ENCODE results near the gene TMEM150A. TPM values are rescaled to one million over a fixed set of nuclear protein-coding genes. Genes with fewer than 3 reads are reported as not detected.

TMEM150A gene
- total RNA-seq, 1 donor from 2014 or later = 15.0 TPM

DNA sequence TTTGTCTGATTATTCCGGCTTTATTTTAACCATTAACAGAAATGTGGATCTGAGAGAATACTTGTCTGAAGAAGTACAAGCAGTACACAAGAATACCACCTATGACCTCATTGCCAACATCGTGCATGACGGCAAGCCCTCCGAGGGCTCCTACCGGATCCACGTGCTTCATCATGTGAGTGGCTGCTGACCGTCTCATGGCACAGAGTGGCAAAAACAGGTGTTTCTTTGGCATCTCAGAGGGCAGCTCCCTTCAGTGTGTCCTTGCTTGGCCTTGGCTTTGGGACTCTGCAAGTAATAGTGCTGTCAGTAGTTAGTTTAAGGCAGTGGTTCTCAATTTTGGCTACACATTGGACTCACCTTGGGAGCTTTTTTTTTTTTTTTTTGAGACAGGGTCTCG is 42.4 kb upstream of the TMEM150A start:
- TF ChIP-seq, protein P1, sequence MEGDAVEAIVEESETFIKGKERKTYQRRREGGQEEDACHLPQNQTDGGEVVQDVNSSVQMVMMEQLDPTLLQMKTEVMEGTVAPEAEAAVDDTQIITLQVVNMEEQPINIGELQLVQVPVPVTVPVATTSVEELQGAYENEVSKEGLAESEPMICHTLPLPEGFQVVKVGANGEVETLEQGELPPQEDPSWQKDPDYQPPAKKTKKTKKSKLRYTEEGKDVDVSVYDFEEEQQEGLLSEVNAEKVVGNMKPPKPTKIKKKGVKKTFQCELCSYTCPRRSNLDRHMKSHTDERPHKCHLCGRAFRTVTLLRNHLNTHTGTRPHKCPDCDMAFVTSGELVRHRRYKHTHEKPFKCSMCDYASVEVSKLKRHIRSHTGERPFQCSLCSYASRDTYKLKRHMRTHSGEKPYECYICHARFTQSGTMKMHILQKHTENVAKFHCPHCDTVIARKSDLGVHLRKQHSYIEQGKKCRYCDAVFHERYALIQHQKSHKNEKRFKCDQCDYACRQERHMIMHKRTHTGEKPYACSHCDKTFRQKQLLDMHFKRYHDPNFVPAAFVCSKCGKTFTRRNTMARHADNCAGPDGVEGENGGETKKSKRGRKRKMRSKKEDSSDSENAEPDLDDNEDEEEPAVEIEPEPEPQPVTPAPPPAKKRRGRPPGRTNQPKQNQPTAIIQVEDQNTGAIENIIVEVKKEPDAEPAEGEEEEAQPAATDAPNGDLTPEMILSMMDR (IDR thresholded peaks at IDR 0.05) = no peak
- ATAC-seq (ENCODE audit: low read depth) (no peak), DNase-seq (no peak)
- Mint-ChIP-seq H3K36me3 (ENCODE audit: low read depth) (peaks cover 94% of the 10 kb centered on the region), H3K4me1 (peaks cover 24% of the 10 kb centered on the region), H3K4me3 (no peak overlapping the region), H3K27ac (no peak overlapping the region), H3K9me3 (no peaks in the 10 kb centered on the region), H3K27me3 (no peaks in the 10 kb centered on the region)
- intact Hi-C loops (cut with micrococcal nuclease) = no loop called here
- CTCF ChIA-PET = interaction anchor here (1.9 kb wide), 1 partner anchor 8 kb away, joined by 12 read pairs; no protein-coding TSS in a partner anchor
- POLR2A ChIA-PET = no interaction called here

- ChIA-PET POLR2A (interaction anchor here (0.7 kb wide), 2 partner anchors 19 to 94 kb away, joined by 3 to 4 read pairs; no protein-coding TSS in a partner anchor), CTCF (no interaction called here)
- no peaks in the 10 kb centered on the region for H3K27me3 Mint-ChIP-seq
- peaks cover 92% of the 10 kb centered on the region for H3K36me3 Mint-ChIP-seq (ENCODE audit: low read depth)
- DNase-seq = no peak
- peaks cover 8% of the 10 kb centered on the region for H3K4me1 Mint-ChIP-seq
- intact Hi-C loops (cut with micrococcal nuclease) = no loop called here
- TF ChIP-seq, protein P1 (IDR thresholded peaks at IDR 0.05) = no peak
- H3K4me3 Mint-ChIP-seq = no peak overlapping the region
- no peak for ATAC-seq (ENCODE audit: low read depth)
- H3K27ac Mint-ChIP-seq = no peak overlapping the region
- H3K9me3 Mint-ChIP-seq = no peaks in the 10 kb centered on the region
Observed at GRCh38 chr2:85642725-85643124, 40.2 kb upstream of the TMEM150A start.

- POLR2A ChIA-PET = no interaction called here
- intact Hi-C loops (cut with micrococcal nuclease) = loop anchor here (5.0 kb wide), 1 partner anchor 42 kb away; no protein-coding TSS in a partner anchor
- Mint-ChIP-seq H3K27ac (no peak overlapping the region), H3K9me3 (no peaks in the 10 kb centered on the region), H3K27me3 (no peaks in the 10 kb centered on the region), H3K4me1 (peaks cover 5% of the 10 kb centered on the region), H3K4me3 (no peak overlapping the region), H3K36me3 (ENCODE audit: low read depth) (peaks cover 86% of the 10 kb centered on the region)
- TF ChIP-seq, protein P1 (IDR thresholded peaks at IDR 0.05) = no peak
- no peak for DNase-seq
- CTCF ChIA-PET = interaction anchor here (0.7 to 6.2 kb wide), 5 partner anchors 13 to 179 kb away, joined by 3 to 82 read pairs (median 17); no protein-coding TSS in a partner anchor
- ATAC-seq (ENCODE audit: low read depth) = no peak
Observed at GRCh38 chr2:85635636-85636035, 33.1 kb upstream of the TMEM150A start.

DNA sequence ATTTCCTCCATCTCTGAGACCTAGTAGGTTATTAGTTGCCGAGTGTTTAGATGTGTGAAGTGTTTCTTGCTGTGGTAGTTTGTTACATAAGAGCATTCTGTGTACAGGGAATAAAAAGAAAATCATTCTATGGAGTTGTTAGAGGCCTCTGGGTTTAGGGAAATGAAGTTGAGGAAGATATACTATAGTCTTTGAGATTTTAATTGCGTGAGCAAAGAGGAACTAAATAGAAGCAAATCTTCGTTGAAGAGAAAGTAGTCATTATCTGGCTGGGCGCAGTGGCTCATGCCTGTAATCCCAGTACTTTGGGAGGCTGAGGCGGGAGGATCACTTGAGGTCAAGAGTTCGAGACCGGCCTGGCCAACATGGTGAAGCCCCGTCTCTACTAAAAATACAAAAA is 32.5 kb upstream of the TMEM150A start:
- Mint-ChIP-seq H3K27me3 (no peaks in the 10 kb centered on the region), H3K36me3 (ENCODE audit: low read depth) (peaks cover 88% of the 10 kb centered on the region), H3K27ac (no peak overlapping the region), H3K4me1 (peaks cover 5% of the 10 kb centered on the region), H3K9me3 (no peaks in the 10 kb centered on the region), H3K4me3 (no peak overlapping the region)
- POLR2A ChIA-PET = no interaction called here
- ATAC-seq (ENCODE audit: low read depth) = no peak
- DNase-seq = no peak
- intact Hi-C loops (cut with micrococcal nuclease) = loop anchor here (5.0 kb wide), 1 partner anchor 42 kb away; no protein-coding TSS in a partner anchor
- TF ChIP-seq, protein P1 (IDR thresholded peaks at IDR 0.05) = no peak
- CTCF ChIA-PET = interaction anchor here (1.2 to 6.2 kb wide), 2 partner anchors 72 to 74 kb away, joined by 3 to 82 read pairs; partner anchors contain the start of gene GGCX

- Mint-ChIP-seq H3K36me3 (ENCODE audit: low read depth) (peaks cover 77% of the 10 kb centered on the region), H3K4me3 (no peak overlapping the region), H3K27me3 (no peaks in the 10 kb centered on the region), H3K27ac (no peak overlapping the region), H3K4me1 (peaks cover 12% of the 10 kb centered on the region), H3K9me3 (no peaks in the 10 kb centered on the region)
- ATAC-seq (ENCODE audit: low read depth) (no peak), DNase-seq (no peak)
- ChIA-PET POLR2A (interaction anchor here (0.6 to 0.7 kb wide), 3 partner anchors 20 to 181 kb away, joined by 3 to 10 read pairs (median 8); no protein-coding TSS in a partner anchor), CTCF (no interaction called here)
- TF ChIP-seq, protein P1 (IDR thresholded peaks at IDR 0.05) = no peak
- intact Hi-C loops (cut with micrococcal nuclease) = no loop called here
Observed at GRCh38 chr2:85631316-85631715, 28.8 kb upstream of the TMEM150A start.
